ENCODE results near the gene OR9G4. TPM values are rescaled to one million over a fixed set of nuclear protein-coding genes. Genes with fewer than 3 reads are reported as not detected.

OR9G4 gene
- total and polyA plus RNA-seq, 3 donors from 2014 or later = not detected

- no peak for DNase-seq
- intact Hi-C loops (cut with DNase I; ENCODE audit: low total_unique reads) = no loop called here
- no peaks in the 10 kb centered on the region for H3K36me3 ChIP-seq (ENCODE audit: low read depth, missing control alignments)
- TF ChIP-seq POLR2A (IDR thresholded peaks at IDR 0.05) = no peak
- TF ChIP-seq CTCF (IDR thresholded peaks at IDR 0.05) = no peak
- no peaks in the 10 kb centered on the region for H3K4me1 ChIP-seq
- H3K27ac ChIP-seq = no peak overlapping the region
- no peaks in the 10 kb centered on the region for H3K9me3 ChIP-seq
- H3K4me3 ChIP-seq = no peak overlapping the region
- 76 to 77% methylated on average over 4 of the region's 4 CpGs for WGBS, 2 donors
- no peaks in the 10 kb centered on the region for H3K27me3 ChIP-seq
Observed at GRCh38 chr11:56720513-56720912, 28.0 kb downstream of the OR9G4 start.

DNA sequence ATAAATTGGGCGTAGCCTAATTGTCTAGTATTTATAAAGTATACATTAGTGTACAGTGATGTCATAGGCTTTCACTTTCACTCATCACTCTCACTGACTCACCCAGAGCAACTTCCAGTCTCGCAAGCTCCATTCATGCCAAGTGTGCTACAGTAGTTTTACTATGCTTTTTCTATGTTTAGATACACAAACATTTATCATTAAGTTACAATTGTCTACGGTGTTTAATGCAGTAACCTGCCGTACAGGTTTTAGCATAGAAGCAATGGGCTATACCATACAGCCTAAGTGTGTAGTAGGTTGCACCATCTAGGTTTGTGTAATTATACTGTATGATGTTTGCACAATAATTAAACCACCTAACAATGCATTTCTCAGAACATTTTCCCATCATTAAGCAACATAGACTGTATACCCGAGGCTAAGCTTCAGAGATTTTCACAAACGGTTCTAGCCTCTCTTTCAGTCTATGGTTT lies 32.1 kb downstream of the OR9G4 start:
- no peak for DNase-seq
- no peak for TF ChIP-seq CTCF (IDR thresholded peaks at IDR 0.05)
- no peak for TF ChIP-seq POLR2A (IDR thresholded peaks at IDR 0.05)
- Histone ChIP-seq H3K9me3 (no peaks in the 10 kb centered on the region), H3K27me3 (no peaks in the 10 kb centered on the region), H3K27ac (no peak overlapping the region), H3K4me1 (no peaks in the 10 kb centered on the region), H3K4me3 (no peak overlapping the region), H3K36me3 (ENCODE audit: low read depth, missing control alignments) (no peaks in the 10 kb centered on the region)
- intact Hi-C loops (cut with DNase I; ENCODE audit: low total_unique reads) = no loop called here
- WGBS, 2 donors = 67 to 92% methylated on average over 6 of the region's 6 CpGs

DNA sequence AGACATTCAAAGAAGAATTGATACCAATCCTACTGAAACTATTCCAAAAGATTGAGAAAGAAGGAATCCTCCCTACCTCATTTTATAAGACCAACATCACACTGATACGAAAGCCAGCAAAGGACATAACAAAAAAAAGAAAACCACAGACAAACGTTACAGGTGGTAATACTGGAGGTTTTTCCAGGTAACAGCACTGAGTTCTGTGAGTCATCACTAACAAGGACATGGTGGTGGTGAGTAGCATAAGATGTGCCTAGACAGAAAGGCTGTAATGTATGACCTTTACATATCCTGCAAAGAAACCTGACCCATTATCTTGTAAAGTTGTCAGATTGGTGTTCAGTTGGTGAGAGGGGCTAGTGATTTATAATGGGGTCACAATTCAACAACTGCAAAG lies 34.3 kb downstream of the OR9G4 start:
- no peak for DNase-seq
- 60 to 70% methylated on average over 2 of the region's 2 CpGs for WGBS, 2 donors
- no peak overlapping the region for H3K27ac ChIP-seq

DNA sequence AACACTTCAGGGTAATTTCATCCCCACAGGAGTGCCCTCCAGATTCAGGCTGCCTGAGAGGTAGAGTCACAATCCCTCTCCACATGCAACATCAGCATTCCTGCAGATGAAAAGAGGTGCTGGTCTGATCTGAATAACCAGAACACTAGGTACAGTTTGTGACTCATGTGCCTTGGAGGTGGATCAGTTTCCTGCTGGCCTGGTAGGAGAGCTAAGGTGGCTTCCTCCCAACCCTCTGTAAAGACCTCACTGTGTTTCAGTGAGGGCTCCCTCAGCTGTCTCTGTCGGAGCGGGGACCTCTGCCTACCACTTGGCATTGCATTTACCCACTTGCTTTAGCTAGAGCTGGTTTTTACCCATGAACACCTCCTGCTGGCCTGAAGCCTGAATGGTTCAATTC lies 42.0 kb downstream of the OR9G4 start:
- Histone ChIP-seq H3K4me3 (no peak overlapping the region), H3K9me3 (no peaks in the 10 kb centered on the region), H3K36me3 (ENCODE audit: low read depth, missing control alignments) (no peaks in the 10 kb centered on the region), H3K27me3 (no peaks in the 10 kb centered on the region), H3K4me1 (no peaks in the 10 kb centered on the region), H3K27ac (no peak overlapping the region)
- 66 to 78% methylated on average over 2 of the region's 2 CpGs for WGBS, 2 donors
- no peak for TF ChIP-seq CTCF (IDR thresholded peaks at IDR 0.05)
- TF ChIP-seq POLR2A (IDR thresholded peaks at IDR 0.05) = no peak
- no peak for DNase-seq
- intact Hi-C loops (cut with DNase I; ENCODE audit: low total_unique reads) = no loop called here

More for the DNA sequence above, 34.3 kb downstream of the OR9G4 start:
- intact Hi-C loops (cut with DNase I; ENCODE audit: low total_unique reads) = no loop called here
- TF ChIP-seq POLR2A (IDR thresholded peaks at IDR 0.05) (no peak), CTCF (IDR thresholded peaks at IDR 0.05) (no peak)
- Histone ChIP-seq H3K4me3 (no peak overlapping the region), H3K4me1 (no peaks in the 10 kb centered on the region), H3K27me3 (no peaks in the 10 kb centered on the region), H3K9me3 (no peaks in the 10 kb centered on the region), H3K36me3 (ENCODE audit: low read depth, missing control alignments) (no peaks in the 10 kb centered on the region)

DNA sequence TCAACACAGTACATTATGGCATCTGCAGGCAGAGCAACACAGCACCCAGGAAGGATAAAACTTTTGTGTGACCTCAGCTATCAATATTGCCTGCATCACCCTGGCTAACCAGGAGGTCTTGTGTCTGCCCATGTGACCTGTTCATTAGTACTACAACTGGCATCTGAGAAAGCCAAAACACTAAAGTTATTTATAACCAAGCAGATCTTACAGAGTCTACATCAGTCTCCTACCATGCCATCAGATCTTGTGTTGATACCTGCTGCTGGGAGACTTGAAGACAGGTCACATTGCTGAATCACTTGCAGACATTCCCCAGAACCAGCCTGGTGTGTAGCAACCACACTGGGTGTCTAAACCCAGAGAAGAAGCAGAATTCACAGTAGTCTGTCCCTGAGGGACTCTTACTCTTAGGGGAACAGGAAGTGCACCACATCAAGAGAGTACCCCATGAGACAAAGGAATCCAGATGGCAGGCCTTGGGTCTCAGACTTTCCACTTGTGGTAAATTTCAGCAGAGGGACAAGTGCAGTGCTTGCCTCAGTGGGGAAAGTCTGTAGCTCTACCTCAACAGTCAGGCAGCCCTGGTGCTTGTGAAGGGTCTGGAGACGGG lies 42.6 kb downstream of the OR9G4 start:
- WGBS, 2 donors = 54 to 63% methylated on average over 1 of the region's 1 CpG

More for the DNA sequence above, 42.6 kb downstream of the OR9G4 start:
- Histone ChIP-seq H3K9me3 (no peaks in the 10 kb centered on the region), H3K36me3 (ENCODE audit: low read depth, missing control alignments) (no peaks in the 10 kb centered on the region), H3K27ac (no peak overlapping the region), H3K4me1 (no peaks in the 10 kb centered on the region), H3K27me3 (no peaks in the 10 kb centered on the region), H3K4me3 (no peak overlapping the region)
- TF ChIP-seq POLR2A (IDR thresholded peaks at IDR 0.05) (no peak), CTCF (IDR thresholded peaks at IDR 0.05) (no peak)
- intact Hi-C loops (cut with DNase I; ENCODE audit: low total_unique reads) = no loop called here
- DNase-seq = no peak
